SK-N-SH (cell line): ENCODE measurements around the gene TBXA2R. TPM values are rescaled to one million over a fixed set of nuclear protein-coding genes. Genes with fewer than 3 reads are reported as not detected.
A peak's percentile ranks its signal among the peaks of the same experiment; 100 is the strongest.
"Not testable (repeated sequence)": the region's sequence is repeated elsewhere in the genome, so short reads cannot be mapped to it uniquely, and the experiment has no call there.

Experiments used
- CTCF ChIA-PET: fragments of 300-600, 350-600 bp; formaldehyde crosslinking; extraction: SDS; loops from one replicate; lab custom pipeline; 2021; lab: Yijun Ruan, JAX
- POLR2A ChIA-PET: fragments of 350-600 bp; sonication (Branson Sonifier 250); formaldehyde crosslinking; extraction: SDS; loops from one replicate; lab custom pipeline; 2020; ENCODE audit warnings: antibody characterized with exemption, inconsistent platforms; lab: Yijun Ruan, JAX
- DNase-seq: peaks from one replicate; pipeline ENCODE4 v3.0.0; 2012
- H2AFZ ChIP-seq: fragments of 200-600 bp; sonication (generic); 2 replicates; pipeline ENCODE4 v1.8.1; 2016; ENCODE audit warnings: antibody characterized with exemption, mild to moderate bottlenecking, low read depth
- H3F3A ChIP-seq: fragments of 200-600 bp; sonication (generic); replicated peaks from 2 replicates; pipeline ENCODE3; 2016; ENCODE audit warnings: antibody characterized with exemption, mild to moderate bottlenecking; ENCODE audit not compliant: insufficient read depth
- H3K27ac ChIP-seq, 2 experiments: fragments of 200-500 bp in 1 of 2; fragments of 200-600 bp in 1 of 2; sonication (Bioruptor generic) in 1 of 2; sonication (generic), shearing (Covaris generic) in 1 of 2; 2 replicates each; pipeline versions ENCODE4 v1.5.1 to v1.6.1; 2014 to 2016; ENCODE audit warnings: low read depth in 2 of 2, inconsistent platforms in 1 of 2, low read length in 1 of 2, mild to moderate bottlenecking in 1 of 2, mixed read lengths in 1 of 2
- H3K27me3 ChIP-seq: fragments of 200-600 bp; sonication (generic), shearing (Covaris generic); 2 replicates; pipeline ENCODE4 v1.6.1; 2016; ENCODE audit warnings: mixed run types; ENCODE audit not compliant: insufficient read depth
- H3K36me3 ChIP-seq, 2 experiments: fragments of 200-500 bp in 1 of 2; fragments of 200-600 bp in 1 of 2; sonication (Bioruptor generic) in 1 of 2; sonication (generic) in 1 of 2; replicated peaks in 1 of 2; 2 replicates each; pipeline versions ENCODE3 to v1.5.1; 2014 to 2016; ENCODE audit warnings: low read length in 1 of 2, mild to moderate bottlenecking in 1 of 2; ENCODE audit not compliant: insufficient read depth in 2 of 2, control insufficient read depth in 1 of 2
- H3K4me1 ChIP-seq, 2 experiments: fragments of 200-500 bp in 1 of 2; fragments of 200-600 bp in 1 of 2; sonication (Bioruptor generic) in 1 of 2; sonication (generic), shearing (Covaris generic) in 1 of 2; 2 replicates each; pipeline versions ENCODE4 v1.5.1 to v1.6.1; 2014 to 2016; ENCODE audit warnings: low read depth in 1 of 2, low read length in 1 of 2, mixed run types in 1 of 2; ENCODE audit not compliant: insufficient read depth in 2 of 2, control insufficient read depth in 1 of 2
- H3K4me2 ChIP-seq: fragments of 200-600 bp; sonication (generic), shearing (Covaris generic); 2 replicates; pipeline ENCODE4 v1.6.1; 2017; ENCODE audit warnings: mixed run types
- H3K4me3 ChIP-seq, 2 experiments: fragments of 200-500 bp in 1 of 2; fragments of 200-600 bp in 1 of 2; sonication (Bioruptor generic) in 1 of 2; sonication (generic), shearing (Covaris generic) in 1 of 2; 2 replicates each; pipeline versions ENCODE4 v1.5.1 to v1.8.1; 2014 to 2016; ENCODE audit warnings: low read depth in 2 of 2, inconsistent platforms in 1 of 2, low read length in 1 of 2, mild to moderate bottlenecking in 1 of 2, mixed read lengths in 1 of 2, moderate library complexity in 1 of 2
- H3K79me2 ChIP-seq: fragments of 200-600 bp; sonication (generic); 2 replicates; pipeline ENCODE4 v1.8.1; 2017; ENCODE audit warnings: mild to moderate bottlenecking; ENCODE audit not compliant: insufficient read depth
- H3K9ac ChIP-seq: fragments of 200-600 bp; sonication (generic); 2 replicates; pipeline ENCODE4 v1.6.1; 2017; ENCODE audit warnings: mixed run types
- H3K9me2 ChIP-seq: fragments of 200-600 bp; sonication (generic); 2 replicates; pipeline ENCODE4 v1.6.1; 2017; ENCODE audit warnings: mixed run types
- H3K9me3 ChIP-seq: fragments of 200-600 bp; sonication (generic); 2 replicates; pipeline ENCODE4 v1.6.1; 2017; ENCODE audit warnings: mixed run types, mild to moderate bottlenecking, moderate library complexity
- H4K20me1 ChIP-seq: fragments of 200-600 bp; sonication (generic); 2 replicates; pipeline ENCODE4 v1.6.1; 2017; ENCODE audit warnings: mild to moderate bottlenecking, mixed run types; ENCODE audit not compliant: insufficient read depth
- FOSL2 ChIP-seq: IDR thresholded peaks from 2 replicates; pipeline ENCODE4 v1.4.0; 2012; ENCODE audit warnings: low read depth, mild to moderate bottlenecking, moderate library complexity, borderline replicate concordance
- GATA2 ChIP-seq: sonication (generic); formaldehyde crosslinking; IDR thresholded peaks from 2 replicates; pipeline ENCODE4 v1.5.0; 2020; ENCODE audit warnings: mild to moderate bottlenecking, missing genetic modification reagents
- JUND ChIP-seq: IDR thresholded peaks from 2 replicates; pipeline ENCODE4 v1.4.0; 2012
- RAD21 ChIP-seq: IDR thresholded peaks from 2 replicates; pipeline ENCODE4 v1.6.1; 2012; ENCODE audit warnings: mild to moderate bottlenecking, low read length
- SMC3 ChIP-seq: IDR thresholded peaks from 2 replicates; pipeline ENCODE4 v1.6.1; 2012; ENCODE audit warnings: low read depth, low read length, improper control_type of control experiment
- TEAD4 ChIP-seq: IDR thresholded peaks from 2 replicates; pipeline ENCODE4 v1.4.0; 2012; ENCODE audit warnings: mild to moderate bottlenecking, borderline replicate concordance; ENCODE audit not compliant: insufficient read depth
- WGBS: methylation state at CpG from one replicate; pipeline ENCODE4 v1.1.6; 2017; ENCODE audit warnings: low lambda C conversion rate; 5-methylcytosine and 5-hydroxymethylcytosine counted together
- polyA plus RNA-seq, 3 experiments: library from polyadenylated mRNA; depleted of rRNA; stranded (reverse); fragments of >200 nt; gene quantifications; 2 replicates each; pipeline ENCODE4 v1.2.3, GENCODE V29; 2012
- TF ChIP-seq, protein P1 (sequence below): IDR thresholded peaks from 2 replicates; pipeline ENCODE4 v1.4.0; 2012; ENCODE audit warnings: low read depth, borderline replicate concordance
- TF ChIP-seq, protein P2 (sequence below): fragments of 200-600 bp; sonication (generic); IDR thresholded peaks from 2 replicates; pipeline ENCODE4 v1.6.1; 2017; ENCODE audit warnings: antibody characterized with exemption, mild to moderate bottlenecking, moderate library complexity

TBXA2R gene
- polyA plus RNA-seq, 1 of the 3 experiments (the other 2 are of a cell fraction): 0.92 TPM

DNA sequence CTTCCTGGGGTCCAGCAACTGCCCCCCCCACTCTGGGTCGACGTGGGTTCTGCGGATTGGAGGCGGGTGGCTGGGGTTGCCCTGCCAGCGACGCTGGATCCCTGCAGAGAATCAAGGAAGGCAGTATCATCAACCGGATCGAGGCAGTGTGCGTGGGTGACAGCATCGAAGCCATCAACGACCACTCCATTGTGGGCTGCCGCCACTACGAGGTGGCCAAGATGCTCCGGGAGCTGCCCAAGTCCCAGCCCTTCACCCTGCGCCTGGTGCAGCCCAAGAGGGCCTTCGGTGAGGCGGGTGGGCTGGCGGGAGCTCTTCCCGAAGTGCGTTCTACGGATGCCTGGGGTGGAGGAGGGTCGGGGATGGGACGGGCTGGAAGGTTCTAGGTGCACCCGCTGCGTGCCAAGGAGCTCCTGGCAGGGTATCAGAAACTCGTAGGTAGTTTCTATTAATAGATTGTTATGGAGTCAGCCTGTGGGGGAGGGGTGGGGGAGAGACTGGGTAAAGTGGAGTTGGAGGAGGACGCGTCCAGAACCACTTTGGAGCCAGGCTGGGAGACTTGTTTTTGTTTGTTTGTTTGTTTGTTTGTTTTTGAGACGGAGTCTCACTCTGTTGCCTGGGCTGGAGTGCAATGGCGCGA lies 19.8 kb downstream of the TBXA2R start (continued):
- TF ChIP-seq, protein P1, sequence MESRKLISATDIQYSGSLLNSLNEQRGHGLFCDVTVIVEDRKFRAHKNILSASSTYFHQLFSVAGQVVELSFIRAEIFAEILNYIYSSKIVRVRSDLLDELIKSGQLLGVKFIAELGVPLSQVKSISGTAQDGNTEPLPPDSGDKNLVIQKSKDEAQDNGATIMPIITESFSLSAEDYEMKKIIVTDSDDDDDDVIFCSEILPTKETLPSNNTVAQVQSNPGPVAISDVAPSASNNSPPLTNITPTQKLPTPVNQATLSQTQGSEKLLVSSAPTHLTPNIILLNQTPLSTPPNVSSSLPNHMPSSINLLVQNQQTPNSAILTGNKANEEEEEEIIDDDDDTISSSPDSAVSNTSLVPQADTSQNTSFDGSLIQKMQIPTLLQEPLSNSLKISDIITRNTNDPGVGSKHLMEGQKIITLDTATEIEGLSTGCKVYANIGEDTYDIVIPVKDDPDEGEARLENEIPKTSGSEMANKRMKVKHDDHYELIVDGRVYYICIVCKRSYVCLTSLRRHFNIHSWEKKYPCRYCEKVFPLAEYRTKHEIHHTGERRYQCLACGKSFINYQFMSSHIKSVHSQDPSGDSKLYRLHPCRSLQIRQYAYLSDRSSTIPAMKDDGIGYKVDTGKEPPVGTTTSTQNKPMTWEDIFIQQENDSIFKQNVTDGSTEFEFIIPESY: no peak
- no peak for TF ChIP-seq JUND

DNA sequence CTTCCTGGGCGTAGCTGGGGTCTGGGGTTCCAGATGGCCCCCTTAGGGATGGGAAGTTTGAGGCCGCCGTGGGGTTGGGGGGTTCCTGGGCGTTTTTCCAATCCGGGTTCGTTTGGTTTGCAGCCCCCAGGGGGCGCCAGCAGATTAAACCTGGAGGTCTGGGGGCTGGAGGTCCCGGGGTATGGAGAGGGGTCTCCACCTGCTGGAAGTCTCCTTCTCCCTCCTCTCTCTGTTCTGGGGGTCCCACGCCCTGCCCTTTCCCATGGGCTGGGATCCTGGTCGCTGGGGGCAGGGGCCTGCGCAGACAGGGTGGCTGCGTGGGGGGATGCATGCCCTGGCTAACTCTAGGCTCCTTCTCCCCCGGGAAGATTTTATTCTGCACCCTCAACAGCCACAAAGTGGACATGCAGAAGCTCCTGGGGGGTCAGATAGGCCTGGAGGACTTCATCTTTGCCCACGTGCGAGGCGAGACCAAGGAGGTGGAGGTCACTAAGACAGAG lies 20.5 kb downstream of the TBXA2R start:
- Histone ChIP-seq H3F3A (peaks cover 12% of the 10 kb centered on the region), H3K9ac (no peak overlapping the region), H3K79me2 (no peaks in the 10 kb centered on the region), H3K9me3 (no peaks in the 10 kb centered on the region), H3K4me2 (0 out of 2 replicates have a peak overlapping the region, but pooled peaks have one; percentile 60), H3K27ac (no peak overlapping the region), H3K4me3 (no peak overlapping the region)
- 5% methylated on average over 4 of the region's 16 CpGs for WGBS
- TF ChIP-seq, protein P2, sequence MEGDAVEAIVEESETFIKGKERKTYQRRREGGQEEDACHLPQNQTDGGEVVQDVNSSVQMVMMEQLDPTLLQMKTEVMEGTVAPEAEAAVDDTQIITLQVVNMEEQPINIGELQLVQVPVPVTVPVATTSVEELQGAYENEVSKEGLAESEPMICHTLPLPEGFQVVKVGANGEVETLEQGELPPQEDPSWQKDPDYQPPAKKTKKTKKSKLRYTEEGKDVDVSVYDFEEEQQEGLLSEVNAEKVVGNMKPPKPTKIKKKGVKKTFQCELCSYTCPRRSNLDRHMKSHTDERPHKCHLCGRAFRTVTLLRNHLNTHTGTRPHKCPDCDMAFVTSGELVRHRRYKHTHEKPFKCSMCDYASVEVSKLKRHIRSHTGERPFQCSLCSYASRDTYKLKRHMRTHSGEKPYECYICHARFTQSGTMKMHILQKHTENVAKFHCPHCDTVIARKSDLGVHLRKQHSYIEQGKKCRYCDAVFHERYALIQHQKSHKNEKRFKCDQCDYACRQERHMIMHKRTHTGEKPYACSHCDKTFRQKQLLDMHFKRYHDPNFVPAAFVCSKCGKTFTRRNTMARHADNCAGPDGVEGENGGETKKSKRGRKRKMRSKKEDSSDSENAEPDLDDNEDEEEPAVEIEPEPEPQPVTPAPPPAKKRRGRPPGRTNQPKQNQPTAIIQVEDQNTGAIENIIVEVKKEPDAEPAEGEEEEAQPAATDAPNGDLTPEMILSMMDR: peak; percentile 71
- no peak for TF ChIP-seq TEAD4
- peak; percentile 30; the same call in 1 of the 2 replicates for TF ChIP-seq SMC3
- TF ChIP-seq RAD21: peak; percentile 65
- TF ChIP-seq, all 33 proteins: peak for 3
- ChIA-PET POLR2A (interaction anchor here (0.9 kb wide), 1 partner anchor 23 kb away, joined by 4 read pairs; no protein-coding TSS in a partner anchor), CTCF (interaction anchor here (0.6 to 3.5 kb wide), 28 partner anchors 10 to 360 kb away, joined by 3 to 49 read pairs (median 4); partner anchors contain the start of gene HMG20B)
- no peaks in the 10 kb centered on the region for H3K36me3 ChIP-seq
- peak; percentile 89 for DNase-seq
- no peaks in the 10 kb centered on the region for H3K9me2 ChIP-seq
- no peaks in the 10 kb centered on the region for H3K27me3 ChIP-seq
- H4K20me1 ChIP-seq: no peaks in the 10 kb centered on the region
- peak overlapping the region; percentile 59; the same call in 1 of the 2 replicates for H2AFZ ChIP-seq
- H3K4me1 ChIP-seq: peaks cover 0 to 7% of the 10 kb centered on the region in 2 experiments; a peak in 1 of 4 replicates

DNA sequence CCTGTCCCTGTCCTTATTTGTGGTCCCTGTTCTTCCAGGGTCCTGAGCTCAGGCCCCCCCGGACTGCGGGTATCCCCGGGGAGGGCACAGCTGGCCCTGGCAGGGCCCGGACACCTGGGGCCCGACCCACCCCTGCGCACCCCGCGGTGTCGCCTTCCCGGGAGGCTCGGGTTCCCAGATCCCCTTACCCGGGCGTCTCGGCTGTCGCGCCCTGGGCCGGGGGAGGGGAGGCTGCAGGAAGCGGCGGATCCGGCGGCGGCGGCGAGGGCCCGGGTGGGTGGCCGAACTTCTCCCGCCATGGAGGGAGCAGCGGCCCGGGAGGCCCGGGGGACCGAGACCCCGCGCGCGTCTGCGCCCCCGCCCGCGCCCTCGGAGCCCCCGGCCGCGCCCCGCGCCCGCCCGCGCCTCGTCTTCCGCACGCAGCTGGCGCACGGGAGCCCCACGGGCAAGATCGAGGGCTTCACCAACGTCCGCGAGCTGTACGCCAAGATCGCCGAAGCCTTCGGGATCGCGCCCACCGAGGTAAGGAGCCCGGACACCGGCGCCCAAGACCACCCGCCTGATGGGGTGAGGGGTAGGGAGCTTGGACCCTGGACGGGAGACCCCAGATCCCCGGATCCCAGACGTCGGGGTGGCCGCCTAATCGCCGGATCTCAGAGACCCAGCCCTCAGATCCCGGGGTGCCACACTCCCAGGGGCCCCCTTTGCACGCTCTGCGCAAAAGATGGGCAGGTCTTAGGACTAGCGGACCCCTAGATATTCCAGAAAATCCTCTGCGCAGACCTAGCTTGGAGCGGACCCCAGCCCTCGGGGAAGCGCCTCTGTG lies 21.2 kb downstream of the TBXA2R start, which contains the start of gene GIPC3:
Gene GIPC3 (plus strand): TSS at position 178 of the 826 bp plus-strand sequence. CDS start 120 bp downstream, at position 298.
- H3K9me2 ChIP-seq: no peaks in the 10 kb centered on the region
- H3K27ac ChIP-seq: no peak within 1 kb of the TSS
- 0 out of 2 replicates have a peak within 1 kb of the TSS, but pooled peaks have one; percentile 60 for H3K4me2 ChIP-seq
- peak within 1 kb of the TSS; percentile 65; the same call in 1 of the 2 replicates for H2AFZ ChIP-seq
- no peaks in the 10 kb centered on the region for H3K79me2 ChIP-seq
- peak within 1 kb of the TSS in 1 of 2 experiments; percentile 26; a peak in 3 of 4 replicates for H3K4me3 ChIP-seq
- no peaks in the 10 kb centered on the region for H3K9me3 ChIP-seq
- TF ChIP-seq FOSL2: no peak
- no peak for TF ChIP-seq GATA2
- TF ChIP-seq, all 33 proteins: peak for 0
- H3K36me3 ChIP-seq: no peaks in the 10 kb centered on the region
- WGBS: 3% methylated on average over 31 of the region's 84 CpGs
- no peaks in the 10 kb centered on the region for H4K20me1 ChIP-seq
- peaks cover 4 to 7% of the 10 kb centered on the region in 2 experiments; a peak in 2 of 4 replicates for H3K4me1 ChIP-seq
- H3F3A ChIP-seq: peaks cover 9% of the 10 kb centered on the region
- DNase-seq: peak; percentile 73
- H3K9ac ChIP-seq: no peak within 1 kb of the TSS
- ChIA-PET CTCF (interaction anchor here (0.6 to 3.5 kb wide), 28 partner anchors 10 to 359 kb away, joined by 3 to 49 read pairs (median 5); partner anchors contain the start of gene HMG20B), POLR2A (no interaction called here)
- no peaks in the 10 kb centered on the region for H3K27me3 ChIP-seq

DNA sequence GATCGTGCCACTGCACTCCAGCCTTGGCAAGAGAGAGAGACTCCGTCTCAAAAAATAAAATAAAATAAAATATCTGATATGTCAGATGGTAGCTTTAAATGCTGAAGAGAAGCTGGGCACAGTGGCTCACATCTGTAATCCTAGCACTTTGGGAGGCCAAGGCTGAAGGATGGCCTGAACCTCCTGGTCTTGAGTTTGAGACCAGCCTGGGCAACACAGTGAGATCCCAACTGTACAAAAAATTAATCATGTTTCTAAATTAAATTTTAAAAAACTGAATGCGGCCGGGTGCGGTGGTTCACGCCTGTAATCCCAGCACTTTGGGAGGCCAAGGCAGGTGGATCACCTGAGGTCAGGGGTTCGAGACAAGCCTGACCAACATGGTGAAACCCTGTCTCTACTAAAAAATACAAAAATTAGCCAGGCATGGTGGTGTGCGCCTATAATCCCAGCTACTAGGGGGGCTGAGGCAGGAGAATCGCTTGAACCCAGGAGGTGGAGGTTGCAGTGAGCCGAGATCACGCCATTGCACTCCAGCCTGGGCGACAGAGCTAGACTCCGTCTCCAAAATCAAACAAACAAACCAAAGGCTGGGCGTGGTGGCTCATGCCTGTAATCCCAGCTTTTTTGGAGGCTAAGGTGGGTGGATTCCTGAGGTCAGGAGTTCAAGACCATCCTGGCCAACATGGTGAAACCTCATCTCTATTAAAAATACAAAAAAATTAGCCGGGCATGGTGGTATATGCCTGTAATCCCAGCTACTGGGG lies 22.5 kb downstream of the TBXA2R start:
- CTCF ChIA-PET: interaction anchor here (0.9 to 3.5 kb wide), 10 partner anchors 9 to 135 kb away, joined by 3 to 49 read pairs (median 7); partner anchors contain the start of gene HMG20B

More for the DNA sequence above, 22.5 kb downstream of the TBXA2R start:
- H4K20me1 ChIP-seq, H3K9ac ChIP-seq, H2AFZ ChIP-seq, H3K79me2 ChIP-seq, H3K4me2 ChIP-seq, DNase-seq, H3K9me3 ChIP-seq, H3K4me1 ChIP-seq, H3K27ac ChIP-seq, H3K36me3 ChIP-seq, H3K27me3 ChIP-seq, H3K9me2 ChIP-seq, POLR2A ChIA-PET, H3K4me3 ChIP-seq: not testable (repeated sequence)
- H3F3A ChIP-seq: peaks cover 20% of the 10 kb centered on the region
- 91% methylated on average over 13 of the region's 15 CpGs for WGBS
